Stimulated activated CD8-positive, alpha-beta memory T cell treated with anti-CD3 and anti-CD28 coated beads, Interleukin-7, amount 100 ng/mL, for 4 hours (primary cell): ENCODE data around the gene TEKT5.
"Not testable (repeated sequence)": the region's sequence is repeated elsewhere in the genome, so short reads cannot be mapped to it uniquely, and the experiment has no call there.

Source experiments
- DNase-seq, 2 donors: peaks; one replicate each; pipeline ENCODE4 v3.0.0-alpha.2; 2020; ENCODE audit warnings: low read depth in 2 of 2

TEKT5 gene

GRCh38 chr16:10694830-10695229 lies at the start of gene TEKT5:
TEKT5 (minus strand) TSS chr16:10694930; CDS start chr16:10694873, 57 bp downstream.
- no peak for DNase-seq

- DNase-seq: peak; percentile 98 to 99
Observed at GRCh38 chr16:10743610-10744369, 49.1 kb upstream of the TEKT5 start, which contains the start of gene NUBP1. NUBP1 (plus strand) TSS chr16:10743842; CDS start chr16:10743864, 22 bp downstream.

- DNase-seq: no peak
Observed at GRCh38 chr16:10743227-10743609, 48.5 kb upstream of the TEKT5 start.

GRCh38 chr16:10741844-10742243 lies 47.1 kb upstream of the TEKT5 start:
- DNase-seq: no peak

- not testable (repeated sequence) for DNase-seq
Observed at GRCh38 chr16:10741249-10741648, 46.5 kb upstream of the TEKT5 start.

GRCh38 chr16:10740845-10741208 lies 46.1 kb upstream of the TEKT5 start:
- DNase-seq: no peak

GRCh38 chr16:10740000-10740844 lies 45.5 kb upstream of the TEKT5 start:
- DNase-seq: no peak

GRCh38 chr16:10738231-10739077 lies 43.7 kb upstream of the TEKT5 start:
- DNase-seq: peak; percentile 10 to 33

- DNase-seq: peak; percentile 35 to 44
Observed at GRCh38 chr16:10737068-10737625, 42.4 kb upstream of the TEKT5 start.

- no peak for DNase-seq
Observed at GRCh38 chr16:10731790-10732189, 37.1 kb upstream of the TEKT5 start.

- no peak for DNase-seq
Observed at GRCh38 chr16:10729104-10730048, 34.6 kb upstream of the TEKT5 start.

GRCh38 chr16:10728003-10728887 lies 33.5 kb upstream of the TEKT5 start:
- DNase-seq: no peak

GRCh38 chr16:10708969-10709368 lies 14.2 kb upstream of the TEKT5 start:
- DNase-seq: no peak

GRCh38 chr16:10699756-10700155 lies 5.0 kb upstream of the TEKT5 start:
- DNase-seq: no peak

GRCh38 chr16:10694306-10694705 lies 424 bp downstream of the TEKT5 start:
- DNase-seq: no peak

GRCh38 chr16:10693889-10694288 lies 841 bp downstream of the TEKT5 start:
- no peak for DNase-seq

GRCh38 chr16:10692470-10692869 lies 2.3 kb downstream of the TEKT5 start:
- no peak for DNase-seq

- no peak for DNase-seq
Observed at GRCh38 chr16:10688726-10689125, 6.0 kb downstream of the TEKT5 start.

GRCh38 chr16:10688291-10688690 lies 6.4 kb downstream of the TEKT5 start:
- no peak for DNase-seq
